H9 (cell line): ENCODE measurements around the gene PHACTR1. TPM values are rescaled to one million over a fixed set of nuclear protein-coding genes. Genes with fewer than 3 reads are reported as not detected.

Source experiments
- DNase-seq: peaks from one replicate; pipeline ENCODE4 v3.0.0-alpha.2; 2017
- H2AFZ ChIP-seq: one replicate; pipeline ENCODE4 v1.6.1; 2013; ENCODE audit warnings: mild to moderate bottlenecking, low read length, control low read depth, moderate library complexity
- H2AK5ac ChIP-seq: 2 replicates; pipeline ENCODE4 v1.6.1; 2013; ENCODE audit warnings: low read length, control low read depth, mixed read lengths; ENCODE audit not compliant: insufficient read length
- H2BK120ac ChIP-seq: one replicate; pipeline ENCODE4 v1.6.1; 2013; ENCODE audit warnings: low read depth, mild to moderate bottlenecking, low read length, control low read depth, inconsistent platforms; ENCODE audit not compliant: poor library complexity, severe bottlenecking
- H2BK12ac ChIP-seq: 2 replicates; pipeline ENCODE4 v1.6.1; 2013; ENCODE audit warnings: low read length, control low read depth, mixed read lengths, low read depth; ENCODE audit not compliant: insufficient read length
- H2BK15ac ChIP-seq: 2 replicates; pipeline ENCODE4 v1.6.1; 2013; ENCODE audit warnings: low read depth, low read length, control low read depth
- H2BK20ac ChIP-seq: one replicate; pipeline ENCODE4 v1.6.1; 2013; ENCODE audit warnings: low read depth, mild to moderate bottlenecking, low read length, control low read depth, inconsistent platforms; ENCODE audit not compliant: poor library complexity, severe bottlenecking
- H2BK5ac ChIP-seq: 2 replicates; pipeline ENCODE4 v1.6.1; 2013; ENCODE audit warnings: low read length, control low read depth, mixed read lengths; ENCODE audit not compliant: insufficient read length
- H3K14ac ChIP-seq: 2 replicates; pipeline ENCODE4 v1.6.1; 2013; ENCODE audit warnings: low read length, control low read depth; ENCODE audit not compliant: insufficient read depth
- H3K18ac ChIP-seq: 2 replicates; pipeline ENCODE4 v1.6.1; 2013; ENCODE audit warnings: low read depth, mild to moderate bottlenecking, mixed read lengths, low read length, control low read depth; ENCODE audit not compliant: insufficient read length
- H3K23ac ChIP-seq: 2 replicates; pipeline ENCODE4 v1.6.1; 2013; ENCODE audit warnings: low read length, control low read depth, mixed read lengths, low read depth; ENCODE audit not compliant: insufficient read length
- H3K23me2 ChIP-seq: 2 replicates; pipeline ENCODE4 v1.6.1; 2013; ENCODE audit warnings: low read depth, mild to moderate bottlenecking, mixed read lengths, low read length, control low read depth; ENCODE audit not compliant: insufficient read length, poor library complexity, severe bottlenecking
- H3K27ac ChIP-seq: 2 replicates; pipeline ENCODE4 v1.5.1; 2013; ENCODE audit warnings: low read length, control low read depth, mixed read lengths, low read depth; ENCODE audit not compliant: insufficient read length
- H3K27me3 ChIP-seq: 2 replicates; pipeline ENCODE4 v1.6.1; 2013; ENCODE audit warnings: low read length, control low read depth, inconsistent platforms; ENCODE audit not compliant: insufficient read depth
- H3K4ac ChIP-seq: 2 replicates; pipeline ENCODE4 v1.6.1; 2013; ENCODE audit warnings: low read depth, mild to moderate bottlenecking, control low read depth, inconsistent platforms, low read length, moderate library complexity
- H3K4me1 ChIP-seq: 2 replicates; pipeline ENCODE4 v1.6.1; 2013; ENCODE audit warnings: low read length, control low read depth, inconsistent platforms; ENCODE audit not compliant: insufficient read depth
- H3K4me2 ChIP-seq: 2 replicates; pipeline ENCODE4 v1.6.1; 2013; ENCODE audit warnings: low read length, control low read depth, mixed read lengths; ENCODE audit not compliant: insufficient read length, insufficient read depth
- H3K56ac ChIP-seq: 2 replicates; pipeline ENCODE4 v1.6.1; 2013; ENCODE audit warnings: low read depth, mild to moderate bottlenecking, mixed read lengths, low read length, control low read depth; ENCODE audit not compliant: insufficient read length
- H3K79me1 ChIP-seq: 2 replicates; pipeline ENCODE4 v1.6.1; 2013; ENCODE audit warnings: low read depth, mild to moderate bottlenecking, moderate library complexity, low read length, control low read depth, inconsistent platforms; ENCODE audit not compliant: insufficient read depth, poor library complexity, severe bottlenecking
- H3K79me2 ChIP-seq: 2 replicates; pipeline ENCODE4 v1.6.1; 2013; ENCODE audit warnings: low read length, control low read depth, inconsistent platforms; ENCODE audit not compliant: insufficient read depth
- H3K9ac ChIP-seq: 2 replicates; pipeline ENCODE4 v1.6.1; 2013; ENCODE audit warnings: low read length, control low read depth, mixed read lengths; ENCODE audit not compliant: insufficient read length; ENCODE audit errors: extremely low read depth
- H3K9me3 ChIP-seq: one replicate; pipeline ENCODE4 v1.6.1; 2013; ENCODE audit warnings: low read depth, low read length, inconsistent platforms; ENCODE audit not compliant: control insufficient read depth
- H3T11ph ChIP-seq: one replicate; pipeline ENCODE4 v1.6.1; 2013; ENCODE audit warnings: mild to moderate bottlenecking, low read length, control low read depth, inconsistent platforms
- H4K20me1 ChIP-seq: one replicate; pipeline ENCODE4 v1.6.1; 2013; ENCODE audit not compliant: control insufficient read depth, insufficient read length, insufficient read depth
- H4K5ac ChIP-seq: 2 replicates; pipeline ENCODE4 v1.6.1; 2013; ENCODE audit warnings: low read depth, mild to moderate bottlenecking, mixed read lengths, low read length, control low read depth; ENCODE audit not compliant: insufficient read length
- H4K8ac ChIP-seq: replicated peaks from 2 replicates; pipeline ENCODE4 v1.6.1; 2013; ENCODE audit warnings: low read length, control low read depth, mixed read lengths, low read depth; ENCODE audit not compliant: insufficient read length
- H4K91ac ChIP-seq: 2 replicates; pipeline ENCODE4 v1.6.1; 2013; ENCODE audit warnings: low read depth, mild to moderate bottlenecking, moderate library complexity, mixed read lengths, low read length, control low read depth; ENCODE audit not compliant: insufficient read length
- H3K27ac Mint-ChIP-seq, 3 experiments: 2 replicates in 2 of 3; 3 replicates in 1 of 3; pipeline ENCODE4 v1.8.0; 2020 to 2021; ENCODE audit warnings: mixed read lengths in 3 of 3, mild to moderate bottlenecking in 1 of 3, moderate library complexity in 1 of 3
- H3K27me3 Mint-ChIP-seq: 2 replicates; pipeline ENCODE4 v1.8.0; 2021; ENCODE audit warnings: low read depth, mild to moderate bottlenecking, moderate library complexity, mixed read lengths
- H3K36me3 Mint-ChIP-seq, 3 experiments: 2 replicates in 2 of 3; 3 replicates in 1 of 3; pipeline ENCODE4 v1.8.0; 2020 to 2021; ENCODE audit warnings: low read depth in 3 of 3, mixed read lengths in 3 of 3; ENCODE audit not compliant: insufficient read depth in 1 of 3
- H3K4me1 Mint-ChIP-seq, 2 experiments: 2 replicates each; pipeline ENCODE4 v1.8.0; 2020; ENCODE audit warnings: mixed read lengths in 2 of 2
- H3K4me3 Mint-ChIP-seq, 2 experiments: 2 replicates in 1 of 2; 3 replicates in 1 of 2; pipeline ENCODE4 v1.8.0; 2020 to 2021; ENCODE audit warnings: mild to moderate bottlenecking in 2 of 2, mixed read lengths in 2 of 2, moderate library complexity in 1 of 2
- H3K9me3 Mint-ChIP-seq, 2 experiments: 2 replicates in 1 of 2; 3 replicates in 1 of 2; pipeline ENCODE4 v1.8.0; 2020; ENCODE audit warnings: mild to moderate bottlenecking in 2 of 2, mixed read lengths in 2 of 2, moderate library complexity in 1 of 2
- whole genome bisulfite sequencing: extraction: QIAGEN DNeasy Blood & Tissue Kit; methylation state at CpG from one replicate; pipeline ENCODE4 v1.1.7; 2013; ENCODE audit warnings: missing lambda C conversion rate, low lambda C conversion rate, mixed read lengths; ENCODE audit not compliant: insufficient read length; ENCODE audit errors: extremely low coverage; 5-methylcytosine and 5-hydroxymethylcytosine counted together
- total RNA-seq: library from RNA; stranded (reverse); gene quantifications from 2 replicates; pipeline ENCODE4 v1.2.1, GENCODE V29; 2021
- TF ChIP-seq, protein P1 (sequence below): fragments of 200-600 bp; sonication (generic); conservative IDR thresholded peaks from 3 replicates; pipeline ENCODE4 v1.8.0; 2021; ENCODE audit warnings: antibody characterized with exemption, mild to moderate bottlenecking

PHACTR1 gene
- total RNA-seq, 1 experiment from 2014 or later, result 15.9 TPM

DNA sequence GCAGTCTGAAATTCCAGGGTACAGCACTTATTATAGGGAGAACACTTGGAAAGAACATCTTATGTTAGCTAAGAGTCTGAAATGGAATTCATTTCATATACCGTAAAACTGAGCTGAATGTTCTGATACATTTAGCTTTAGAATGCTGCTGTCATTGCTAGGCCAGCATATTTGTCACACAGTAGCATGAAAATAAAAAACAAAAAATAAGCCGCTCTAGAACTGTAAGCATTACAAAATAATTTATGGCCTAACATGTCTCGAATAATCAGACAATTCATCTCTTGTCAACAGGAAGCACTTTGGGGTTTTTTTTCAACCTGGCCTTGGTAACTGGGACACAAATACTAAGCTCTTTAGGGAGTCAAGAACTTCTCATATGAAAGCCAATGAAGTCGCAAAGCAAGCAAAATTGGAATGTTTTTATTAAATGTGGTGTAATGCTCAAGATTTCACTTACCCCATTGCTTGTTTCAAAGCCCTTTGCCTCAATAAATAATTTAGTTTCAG lies 115.7 kb downstream of the PHACTR1 start:
- no peak overlapping the region for H3T11ph ChIP-seq
- H3K23me2 ChIP-seq, result no peaks in the 10 kb centered on the region
- H3K4me3 Mint-ChIP-seq, result no peak overlapping the region
- peaks cover 0 to 5% of the 10 kb centered on the region in 2 experiments; a peak in 2 of 4 replicates for H3K4me1 Mint-ChIP-seq
- H4K91ac ChIP-seq, result no peak overlapping the region
- H3K14ac ChIP-seq, result no peak overlapping the region
- H3K4me2 ChIP-seq, result no peak overlapping the region
- H2BK20ac ChIP-seq, result no peak overlapping the region
- H3K4ac ChIP-seq, result no peak overlapping the region
- H2AFZ ChIP-seq, result no peak overlapping the region
- no peaks in the 10 kb centered on the region for H3K79me1 ChIP-seq
- H3K79me2 ChIP-seq, result no peaks in the 10 kb centered on the region
- H3K27me3 Mint-ChIP-seq, result peaks cover 1% of the 10 kb centered on the region; the same call in 1 of the 2 replicates
- H2AK5ac ChIP-seq, result no peak overlapping the region
- no peak overlapping the region for H3K27ac Mint-ChIP-seq
- no peak overlapping the region for H3K18ac ChIP-seq
- no peak overlapping the region for H2BK12ac ChIP-seq
- H3K56ac ChIP-seq, result no peak overlapping the region
- H3K9me3 ChIP-seq, result no peaks in the 10 kb centered on the region
- H3K9me3 Mint-ChIP-seq, result peaks cover 4% of the 10 kb centered on the region in 2 experiments; a peak in 4 of 5 replicates
- H3K27ac ChIP-seq, result no peak overlapping the region
- no peak overlapping the region for H4K5ac ChIP-seq
- WGBS, result no CpG with 5 or more reads among the region's 4 CpGs
- H4K8ac ChIP-seq, result no peak overlapping the region
- H3K23ac ChIP-seq, result no peak overlapping the region
- H4K20me1 ChIP-seq, result no peaks in the 10 kb centered on the region
- no peak overlapping the region for H3K9ac ChIP-seq
- no peak overlapping the region for H2BK5ac ChIP-seq
- no peaks in the 10 kb centered on the region for H3K4me1 ChIP-seq
- peaks cover 4 to 5% (median 5%) of the 10 kb centered on the region in 3 experiments; a peak in 5 of 7 replicates for H3K36me3 Mint-ChIP-seq
- H2BK15ac ChIP-seq, result no peak overlapping the region
- no peaks in the 10 kb centered on the region for H3K27me3 ChIP-seq
- TF ChIP-seq, protein P1, sequence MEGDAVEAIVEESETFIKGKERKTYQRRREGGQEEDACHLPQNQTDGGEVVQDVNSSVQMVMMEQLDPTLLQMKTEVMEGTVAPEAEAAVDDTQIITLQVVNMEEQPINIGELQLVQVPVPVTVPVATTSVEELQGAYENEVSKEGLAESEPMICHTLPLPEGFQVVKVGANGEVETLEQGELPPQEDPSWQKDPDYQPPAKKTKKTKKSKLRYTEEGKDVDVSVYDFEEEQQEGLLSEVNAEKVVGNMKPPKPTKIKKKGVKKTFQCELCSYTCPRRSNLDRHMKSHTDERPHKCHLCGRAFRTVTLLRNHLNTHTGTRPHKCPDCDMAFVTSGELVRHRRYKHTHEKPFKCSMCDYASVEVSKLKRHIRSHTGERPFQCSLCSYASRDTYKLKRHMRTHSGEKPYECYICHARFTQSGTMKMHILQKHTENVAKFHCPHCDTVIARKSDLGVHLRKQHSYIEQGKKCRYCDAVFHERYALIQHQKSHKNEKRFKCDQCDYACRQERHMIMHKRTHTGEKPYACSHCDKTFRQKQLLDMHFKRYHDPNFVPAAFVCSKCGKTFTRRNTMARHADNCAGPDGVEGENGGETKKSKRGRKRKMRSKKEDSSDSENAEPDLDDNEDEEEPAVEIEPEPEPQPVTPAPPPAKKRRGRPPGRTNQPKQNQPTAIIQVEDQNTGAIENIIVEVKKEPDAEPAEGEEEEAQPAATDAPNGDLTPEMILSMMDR, result no peak
- H2BK120ac ChIP-seq, result no peak overlapping the region
- no peak for DNase-seq
